ENCODE results near the gene FOXP1. TPM values are rescaled to one million over a fixed set of nuclear protein-coding genes. Genes with fewer than 3 reads are reported as not detected.

Gene FOXP1
- total RNA-seq, 1 experiment from 2014 or later = 75.3 TPM

DNA sequence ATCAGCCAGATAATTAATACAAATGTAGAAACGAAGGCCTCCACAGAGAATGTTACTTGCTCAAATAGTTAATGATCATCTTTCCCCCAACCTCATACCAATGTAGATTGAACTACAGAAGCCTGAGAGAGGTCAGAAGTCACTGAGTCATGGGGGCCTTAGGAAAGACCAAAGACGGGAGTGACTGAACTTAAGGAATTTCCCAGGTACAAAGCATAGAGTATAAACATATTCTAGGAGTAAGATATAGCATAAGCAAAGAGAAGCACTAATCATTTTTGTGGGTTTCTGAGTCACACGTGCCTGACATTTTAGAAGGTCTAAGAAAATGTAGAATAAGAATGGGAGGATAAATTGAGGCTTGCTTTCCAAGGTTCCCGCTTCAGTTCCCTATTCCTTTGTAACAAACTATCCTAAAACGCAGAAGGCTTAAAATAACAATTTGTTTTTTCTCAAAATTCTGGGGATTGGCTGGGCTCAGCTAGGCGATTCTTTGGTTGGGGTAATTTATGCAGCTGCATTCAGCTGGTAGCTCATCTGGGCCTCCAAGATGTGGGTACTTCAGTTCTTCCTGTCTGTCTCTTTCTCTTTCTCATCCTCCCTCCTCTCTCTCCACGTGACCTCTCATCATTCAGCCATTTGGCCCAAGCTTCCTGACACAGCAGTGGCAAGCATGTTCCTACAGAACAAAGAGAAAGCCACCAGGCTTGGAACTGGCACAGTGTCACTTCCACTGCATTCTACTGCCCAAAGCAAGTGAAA, 422.6 kb downstream of the FOXP1 start:
- whole genome bisulfite sequencing (ENCODE audit: extremely low coverage, insufficient read length, low lambda C conversion rate) = no CpG with 5 or more reads among the region's 7 CpGs

More for the DNA sequence above, 422.6 kb downstream of the FOXP1 start:
- peaks cover 20% of the 10 kb centered on the region for H3K4me1 ChIP-seq (ENCODE audit: insufficient read depth, low read length)
- no peak overlapping the region for H3K23ac ChIP-seq (ENCODE audit: insufficient read length, low read depth, low read length)
- H2AK5ac ChIP-seq (ENCODE audit: insufficient read length, low read length) = no peak overlapping the region
- H2BK120ac ChIP-seq (ENCODE audit: low read depth, low read length, poor library complexity, severe bottlenecking) = no peak overlapping the region
- no peak overlapping the region for H2BK15ac ChIP-seq (ENCODE audit: low read depth, low read length)
- H3K79me1 ChIP-seq (ENCODE audit: insufficient read depth, low read depth, low read length, poor library complexity, severe bottlenecking) = no peaks in the 10 kb centered on the region
- H4K8ac ChIP-seq (replicated peaks; ENCODE audit: insufficient read length, low read depth, low read length) = no peak overlapping the region
- H4K5ac ChIP-seq (ENCODE audit: insufficient read length, low read depth, low read length) = no peak overlapping the region
- DNase-seq = no peak
- no peak overlapping the region for H3K18ac ChIP-seq (ENCODE audit: insufficient read length, low read depth, low read length)
- H2AFZ ChIP-seq (ENCODE audit: low read length) = no peak overlapping the region
- Mint-ChIP-seq H3K4me1 (peaks cover 36% of the 10 kb centered on the region in 2 experiments), H3K27me3 (ENCODE audit: low read depth) (no peaks in the 10 kb centered on the region), H3K9me3 (peaks cover 0 to 8% of the 10 kb centered on the region in 2 experiments; a peak in 3 of 5 replicates), H3K4me3 (no peak overlapping the region), H3K27ac (no peak overlapping the region; a peak in 1 of 7 replicates), H3K36me3 (ENCODE audit: insufficient read depth in 1 of 3, low read depth in 3 of 3) (peaks cover 11 to 14% (median 12%) of the 10 kb centered on the region in 3 experiments; a peak in 6 of 7 replicates)
- no peak overlapping the region for H2BK20ac ChIP-seq (ENCODE audit: low read depth, low read length, poor library complexity, severe bottlenecking)
- H3K27ac ChIP-seq (ENCODE audit: insufficient read length, low read depth, low read length) = no peak overlapping the region
- no peaks in the 10 kb centered on the region for H3K27me3 ChIP-seq (ENCODE audit: insufficient read depth, low read length)
- H3K14ac ChIP-seq (ENCODE audit: insufficient read depth, low read length) = no peak overlapping the region
- H2BK5ac ChIP-seq (ENCODE audit: insufficient read length, low read length) = no peak overlapping the region
- no peak overlapping the region for H3K4me2 ChIP-seq (ENCODE audit: insufficient read depth, insufficient read length, low read length)
- H3K23me2 ChIP-seq (ENCODE audit: insufficient read length, low read depth, low read length, poor library complexity, severe bottlenecking) = no peaks in the 10 kb centered on the region
- H3K79me2 ChIP-seq (ENCODE audit: insufficient read depth, low read length) = no peaks in the 10 kb centered on the region
- no peak overlapping the region for H4K91ac ChIP-seq (ENCODE audit: insufficient read length, low read depth, low read length)
- H3K9ac ChIP-seq (ENCODE audit: extremely low read depth, insufficient read length, low read length) = no peak overlapping the region
- no peak overlapping the region for H3T11ph ChIP-seq (ENCODE audit: low read length)
- no peak overlapping the region for H2BK12ac ChIP-seq (ENCODE audit: insufficient read length, low read depth, low read length)
- H3K4ac ChIP-seq (ENCODE audit: low read depth, low read length) = no peak overlapping the region
- H3K9me3 ChIP-seq (ENCODE audit: control insufficient read depth, low read depth, low read length) = no peaks in the 10 kb centered on the region
- H4K20me1 ChIP-seq (ENCODE audit: control insufficient read depth, insufficient read depth, insufficient read length) = no peaks in the 10 kb centered on the region
- TF ChIP-seq, protein P1, sequence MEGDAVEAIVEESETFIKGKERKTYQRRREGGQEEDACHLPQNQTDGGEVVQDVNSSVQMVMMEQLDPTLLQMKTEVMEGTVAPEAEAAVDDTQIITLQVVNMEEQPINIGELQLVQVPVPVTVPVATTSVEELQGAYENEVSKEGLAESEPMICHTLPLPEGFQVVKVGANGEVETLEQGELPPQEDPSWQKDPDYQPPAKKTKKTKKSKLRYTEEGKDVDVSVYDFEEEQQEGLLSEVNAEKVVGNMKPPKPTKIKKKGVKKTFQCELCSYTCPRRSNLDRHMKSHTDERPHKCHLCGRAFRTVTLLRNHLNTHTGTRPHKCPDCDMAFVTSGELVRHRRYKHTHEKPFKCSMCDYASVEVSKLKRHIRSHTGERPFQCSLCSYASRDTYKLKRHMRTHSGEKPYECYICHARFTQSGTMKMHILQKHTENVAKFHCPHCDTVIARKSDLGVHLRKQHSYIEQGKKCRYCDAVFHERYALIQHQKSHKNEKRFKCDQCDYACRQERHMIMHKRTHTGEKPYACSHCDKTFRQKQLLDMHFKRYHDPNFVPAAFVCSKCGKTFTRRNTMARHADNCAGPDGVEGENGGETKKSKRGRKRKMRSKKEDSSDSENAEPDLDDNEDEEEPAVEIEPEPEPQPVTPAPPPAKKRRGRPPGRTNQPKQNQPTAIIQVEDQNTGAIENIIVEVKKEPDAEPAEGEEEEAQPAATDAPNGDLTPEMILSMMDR (conservative IDR thresholded peaks at IDR 0.05) = no peak
- H3K56ac ChIP-seq (ENCODE audit: insufficient read length, low read depth, low read length) = no peak overlapping the region

Data from H9 (cell line).